CD4-positive, CD25-positive, alpha-beta regulatory T cell (primary cell): ENCODE data around the gene ZNF827. TPM values are rescaled to one million over a fixed set of nuclear protein-coding genes. Genes with fewer than 3 reads are reported as not detected.

Experiments used
- ATAC-seq, 2 donors: fragments of 150-1000 bp; cut with Tn5 transposase; one replicate each; pipeline ENCODE4 v1.10.0; 2021; ENCODE audit warnings: low read depth in 2 of 2, moderate number of reproducible peaks in 2 of 2, moderate library complexity in 1 of 2
- DNase-seq, 3 donors: peaks; one replicate each; pipeline versions ENCODE4 v3.0.0 to v3.0.0-alpha.2; 2012 to 2022; ENCODE audit warnings: mixed read lengths in 1 of 3
- H3K27ac ChIP-seq: one replicate; pipeline ENCODE4 v1.7.0; 2013; ENCODE audit warnings: mild to moderate bottlenecking, low read length; ENCODE audit not compliant: insufficient read depth, poor library complexity, severe bottlenecking
- H3K27me3 ChIP-seq: one replicate; pipeline ENCODE4 v1.7.0; 2013; ENCODE audit warnings: low read length; ENCODE audit not compliant: control insufficient read depth, insufficient read depth
- H3K36me3 ChIP-seq: one replicate; pipeline ENCODE4 v1.7.0; 2013; ENCODE audit warnings: mild to moderate bottlenecking, low read length, moderate library complexity; ENCODE audit not compliant: control insufficient read depth, insufficient read depth
- H3K4me1 ChIP-seq: 2 replicates; pipeline ENCODE4 v1.7.0; 2013; ENCODE audit warnings: mild to moderate bottlenecking, low read length; ENCODE audit not compliant: insufficient read depth, control insufficient read depth, poor library complexity, severe bottlenecking
- H3K4me3 ChIP-seq: one replicate; pipeline ENCODE4 v1.7.0; 2013; ENCODE audit warnings: low read depth, mild to moderate bottlenecking, low read length, moderate library complexity
- H3K9me3 ChIP-seq, 2 experiments: 1 replicate in 1 of 2; 2 replicates in 1 of 2; pipeline ENCODE4 v1.7.0; 2013; ENCODE audit warnings: low read length in 2 of 2, mild to moderate bottlenecking in 1 of 2, moderate library complexity in 1 of 2; ENCODE audit not compliant: control insufficient read depth in 2 of 2
- H3K27ac Mint-ChIP-seq, 3 donors: one replicate each; pipeline ENCODE4 v1.8.0; 2020 to 2022; ENCODE audit warnings: mild to moderate bottlenecking in 3 of 3, mixed read lengths in 3 of 3, moderate library complexity in 2 of 3
- H3K27me3 Mint-ChIP-seq: one replicate; pipeline ENCODE4 v1.8.0; 2022; ENCODE audit warnings: mild to moderate bottlenecking, mixed read lengths
- H3K36me3 Mint-ChIP-seq: one replicate; pipeline ENCODE4 v1.8.0; 2020; ENCODE audit warnings: mixed read lengths
- H3K4me1 Mint-ChIP-seq, 4 donors: one replicate each; pipeline ENCODE4 v1.8.0; 2020 to 2022; ENCODE audit warnings: mixed read lengths in 4 of 4, mild to moderate bottlenecking in 1 of 4
- H3K4me3 Mint-ChIP-seq, 4 donors: one replicate each; pipeline ENCODE4 v1.8.0; 2020 to 2022; ENCODE audit warnings: mild to moderate bottlenecking in 4 of 4, mixed read lengths in 4 of 4, moderate library complexity in 3 of 4
- H3K9me3 Mint-ChIP-seq, 7 donors: one replicate each; pipeline ENCODE4 v1.8.0; 2020 to 2022; ENCODE audit warnings: mixed read lengths in 7 of 7, mild to moderate bottlenecking in 3 of 7, moderate library complexity in 2 of 7
- polyA plus RNA-seq, 4 donors: library from polyadenylated mRNA; unstranded; fragments of 300-500 nt; fragmentation: Illumina TruSeq; gene quantifications; one replicate each; pipeline ENCODE4 v1.2.3, GENCODE V29; 2021
- total RNA-seq: library from RNA; stranded (reverse); gene quantifications from one replicate; pipeline ENCODE4 v1.2.3, GENCODE V29; 2022

The ZNF827 gene
- total and polyA plus RNA-seq, 5 donors from 2014 or later: 0.92 to 6.0 (median 1.2) TPM

DNA sequence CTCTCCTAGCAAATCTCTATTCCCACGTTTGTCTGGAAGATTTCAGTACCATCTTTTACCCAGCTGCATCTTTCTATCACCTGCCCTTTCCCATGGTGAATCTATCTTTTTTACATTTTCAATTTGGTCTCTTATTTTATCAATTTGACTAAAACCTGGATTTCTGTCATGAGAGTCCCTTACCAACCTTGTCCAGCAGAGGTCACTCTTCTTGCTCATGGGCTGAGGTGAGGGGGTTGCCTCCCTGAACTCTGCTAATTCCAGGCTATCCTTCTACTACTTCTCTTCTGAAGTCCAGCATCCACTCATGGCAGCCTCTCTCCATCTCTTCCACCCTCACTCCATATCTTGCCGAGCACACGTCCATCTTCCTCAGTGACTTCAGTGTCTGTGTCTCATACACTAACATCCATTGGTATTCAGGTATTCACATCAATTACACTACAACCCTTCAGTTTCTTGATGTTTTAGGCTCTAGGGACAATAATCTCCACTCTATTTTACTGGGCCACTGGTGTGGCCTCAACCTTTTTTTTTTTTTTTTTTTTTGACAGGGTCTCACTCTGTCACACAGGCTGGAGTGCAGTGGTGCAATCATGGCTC lies 17.8 kb upstream of the ZNF827 start:
- Histone ChIP-seq H3K36me3 (no peaks in the 10 kb centered on the region), H3K9me3 (no peaks in the 10 kb centered on the region), H3K4me3 (no peak overlapping the region), H3K4me1 (no peaks in the 10 kb centered on the region), H3K27me3 (no peaks in the 10 kb centered on the region), H3K27ac (no peak overlapping the region)
- DNase-seq: peak in 2 of 3 donors; percentile 43 to 48
- H3K27me3 Mint-ChIP-seq: no peaks in the 10 kb centered on the region
- peaks cover 0 to 4% (median 0%) of the 10 kb centered on the region in 7 donors for H3K9me3 Mint-ChIP-seq
- peak in 1 of 2 donors; percentile 44 for ATAC-seq
- no peaks in the 10 kb centered on the region for H3K36me3 Mint-ChIP-seq
- no peak overlapping the region for H3K4me3 Mint-ChIP-seq
- peaks cover 0 to 2% (median 0%) of the 10 kb centered on the region in 4 donors for H3K4me1 Mint-ChIP-seq
- H3K27ac Mint-ChIP-seq: no peak overlapping the region

DNA sequence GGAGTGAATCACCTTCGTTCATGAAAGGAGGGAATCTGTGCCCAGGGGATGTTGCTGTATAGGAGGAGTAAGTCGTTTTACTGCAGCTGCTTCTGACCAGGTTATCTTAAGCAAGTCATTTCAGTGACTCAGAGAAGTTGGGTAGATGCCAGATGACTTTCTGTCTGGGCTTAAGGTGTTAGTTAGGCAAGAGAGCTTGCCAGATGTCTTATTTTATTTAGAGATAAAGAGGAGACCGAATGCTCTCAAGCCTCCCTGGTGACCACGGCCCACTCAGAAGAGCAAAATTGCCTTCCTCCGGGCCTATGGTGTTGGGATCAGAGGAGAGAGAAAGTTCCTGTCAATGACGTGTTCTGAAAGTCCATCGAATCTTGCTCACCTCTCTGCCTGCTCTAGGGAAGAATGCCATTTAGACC lies 16.3 kb upstream of the ZNF827 start:
- Histone ChIP-seq H3K4me3 (no peak overlapping the region), H3K27me3 (no peaks in the 10 kb centered on the region), H3K36me3 (no peaks in the 10 kb centered on the region), H3K9me3 (no peaks in the 10 kb centered on the region), H3K4me1 (no peaks in the 10 kb centered on the region), H3K27ac (no peak overlapping the region)
- Mint-ChIP-seq H3K9me3 (peaks cover 0 to 2% (median 0%) of the 10 kb centered on the region in 7 donors), H3K36me3 (no peaks in the 10 kb centered on the region), H3K4me1 (peaks cover 0 to 2% (median 0%) of the 10 kb centered on the region in 4 donors), H3K4me3 (no peak overlapping the region), H3K27me3 (peaks cover 7% of the 10 kb centered on the region), H3K27ac (no peak overlapping the region)
- DNase-seq (no peak), ATAC-seq (no peak)

- DNase-seq (no peak), ATAC-seq (no peak)
- no peaks in the 10 kb centered on the region for H3K36me3 ChIP-seq
- Mint-ChIP-seq H3K27ac (no peak overlapping the region), H3K27me3 (peaks cover 12% of the 10 kb centered on the region), H3K9me3 (no peaks in the 10 kb centered on the region), H3K4me3 (no peak overlapping the region), H3K36me3 (no peaks in the 10 kb centered on the region), H3K4me1 (peaks cover 0 to 2% (median 0%) of the 10 kb centered on the region in 4 donors)
- no peak overlapping the region for H3K27ac ChIP-seq
- no peaks in the 10 kb centered on the region for H3K4me1 ChIP-seq
- no peaks in the 10 kb centered on the region for H3K9me3 ChIP-seq
- H3K27me3 ChIP-seq: no peaks in the 10 kb centered on the region
- H3K4me3 ChIP-seq: no peak overlapping the region
Observed at GRCh38 chr4:145951931-145952330, 13.3 kb upstream of the ZNF827 start.

DNA sequence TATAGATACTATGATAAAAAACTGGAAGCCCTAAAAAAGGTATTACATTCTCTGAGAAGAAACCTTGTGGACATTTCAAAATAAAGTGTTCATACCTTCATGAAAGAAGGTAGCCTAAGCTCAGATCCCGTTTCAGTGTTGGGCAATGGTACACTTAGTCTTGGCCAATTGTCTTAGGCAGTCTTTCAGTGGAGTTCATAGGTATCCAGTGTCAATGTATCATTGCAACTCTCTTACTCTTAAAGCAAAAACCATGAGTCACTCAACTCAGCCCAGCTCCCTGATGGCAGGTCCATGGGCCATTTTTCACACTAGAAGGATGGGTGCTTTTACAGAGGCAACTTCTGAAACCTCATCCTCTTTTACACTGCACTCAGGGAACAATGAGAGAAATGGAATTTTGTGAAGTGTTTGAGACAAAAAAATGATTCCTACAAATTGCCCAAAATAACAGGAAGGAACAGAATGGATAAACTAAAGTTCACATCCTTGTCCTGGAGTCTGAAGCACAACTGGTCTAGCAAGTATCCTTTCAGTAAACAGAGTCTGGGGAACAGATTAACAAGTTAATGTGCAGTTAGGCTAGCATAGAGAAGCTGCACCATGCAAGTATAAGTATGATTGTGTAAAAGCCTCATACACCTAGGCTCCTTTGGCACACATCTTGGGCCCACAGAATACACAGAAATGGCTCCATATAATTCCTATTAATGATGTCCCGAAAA lies 7.0 kb upstream of the ZNF827 start:
- Histone ChIP-seq H3K36me3 (no peaks in the 10 kb centered on the region), H3K9me3 (no peaks in the 10 kb centered on the region), H3K27ac (no peak overlapping the region), H3K4me1 (no peaks in the 10 kb centered on the region), H3K27me3 (peaks cover 8% of the 10 kb centered on the region), H3K4me3 (no peak overlapping the region)
- no peak for DNase-seq
- H3K4me1 Mint-ChIP-seq: no peaks in the 10 kb centered on the region
- no peaks in the 10 kb centered on the region for H3K9me3 Mint-ChIP-seq
- ATAC-seq: no peak
- H3K4me3 Mint-ChIP-seq: no peak overlapping the region
- H3K27ac Mint-ChIP-seq: no peak overlapping the region
- H3K27me3 Mint-ChIP-seq: peaks cover 17% of the 10 kb centered on the region
- H3K36me3 Mint-ChIP-seq: no peaks in the 10 kb centered on the region

GRCh38 chr4:145944886-145945285 lies 6.3 kb upstream of the ZNF827 start:
- H3K27ac ChIP-seq: no peak overlapping the region
- H3K4me1 ChIP-seq: no peaks in the 10 kb centered on the region
- no peaks in the 10 kb centered on the region for H3K36me3 ChIP-seq
- no peak overlapping the region for H3K27ac Mint-ChIP-seq
- H3K4me1 Mint-ChIP-seq: no peaks in the 10 kb centered on the region
- no peak overlapping the region for H3K4me3 Mint-ChIP-seq
- ATAC-seq (no peak), DNase-seq (no peak)
- peaks cover 8% of the 10 kb centered on the region for H3K27me3 ChIP-seq
- no peaks in the 10 kb centered on the region for H3K36me3 Mint-ChIP-seq
- H3K9me3 Mint-ChIP-seq: peaks cover 0 to 1% (median 0%) of the 10 kb centered on the region in 7 donors
- no peaks in the 10 kb centered on the region for H3K9me3 ChIP-seq
- H3K4me3 ChIP-seq: no peak overlapping the region
- H3K27me3 Mint-ChIP-seq: peaks cover 16% of the 10 kb centered on the region

DNA sequence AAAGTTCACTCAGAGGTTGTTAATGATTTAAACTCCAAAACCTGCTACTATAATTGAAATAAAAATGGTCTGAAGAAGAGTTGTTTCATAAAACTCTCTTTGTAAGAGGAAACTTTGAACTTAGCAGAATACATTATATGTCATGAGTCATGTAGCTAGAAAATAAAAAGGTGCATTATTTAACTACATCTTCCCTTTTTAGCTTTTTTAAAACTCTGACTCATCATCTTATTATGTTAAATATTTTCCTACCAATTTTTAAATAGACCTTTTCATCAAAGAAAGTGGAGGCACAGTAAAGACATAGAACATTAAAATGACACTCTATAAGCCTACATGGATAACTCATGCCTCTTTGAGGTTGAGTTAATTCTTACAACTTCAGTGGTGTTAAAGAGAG lies 1.2 kb upstream of the ZNF827 start:
- Mint-ChIP-seq H3K4me1 (peaks cover 6 to 28% (median 22%) of the 10 kb centered on the region in 4 donors), H3K9me3 (peaks cover 0 to 1% (median 0%) of the 10 kb centered on the region in 7 donors), H3K36me3 (no peaks in the 10 kb centered on the region), H3K27me3 (peaks cover 47% of the 10 kb centered on the region), H3K4me3 (peak overlapping the region in 2 of 4 donors; percentile 90 to 93), H3K27ac (peak overlapping the region in 1 of 3 donors; percentile 96)
- no peak for DNase-seq
- no peak overlapping the region for H3K4me3 ChIP-seq
- ATAC-seq: no peak
- peaks cover 25% of the 10 kb centered on the region for H3K4me1 ChIP-seq
- H3K27ac ChIP-seq: no peak overlapping the region
- H3K36me3 ChIP-seq: no peaks in the 10 kb centered on the region
- no peaks in the 10 kb centered on the region for H3K9me3 ChIP-seq
- peaks cover 9% of the 10 kb centered on the region for H3K27me3 ChIP-seq

DNA sequence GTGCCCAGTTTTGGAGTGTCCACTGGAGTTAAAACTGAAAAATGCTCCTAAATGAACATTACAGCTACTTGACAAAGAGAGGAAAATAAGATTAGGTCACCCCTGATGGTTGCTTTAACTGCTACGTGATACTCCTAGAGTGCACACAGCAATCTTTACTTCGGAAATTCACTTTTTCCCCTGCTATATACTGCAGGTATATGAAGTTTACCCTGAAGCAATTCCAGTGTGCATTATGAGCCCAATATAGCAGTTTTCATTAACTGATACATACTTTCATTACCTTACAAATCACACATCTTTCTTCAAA lies 773 bp upstream of the ZNF827 start:
- peaks cover 6 to 32% (median 24%) of the 10 kb centered on the region in 4 donors for H3K4me1 Mint-ChIP-seq
- Histone ChIP-seq H3K27me3 (peaks cover 9% of the 10 kb centered on the region), H3K4me3 (no peak overlapping the region), H3K27ac (no peak overlapping the region), H3K4me1 (peaks cover 25% of the 10 kb centered on the region), H3K9me3 (no peaks in the 10 kb centered on the region), H3K36me3 (no peaks in the 10 kb centered on the region)
- no peak for DNase-seq
- H3K4me3 Mint-ChIP-seq: peak overlapping the region; percentile 90 to 97 (median 94)
- ATAC-seq: no peak
- H3K9me3 Mint-ChIP-seq: peaks cover 0 to 1% (median 0%) of the 10 kb centered on the region in 7 donors
- H3K36me3 Mint-ChIP-seq: no peaks in the 10 kb centered on the region
- peak overlapping the region; percentile 27 to 96 (median 43) for H3K27ac Mint-ChIP-seq
- peaks cover 52% of the 10 kb centered on the region for H3K27me3 Mint-ChIP-seq
